ENCODE data around the gene GDAP1L1. TPM values are rescaled to one million over a fixed set of nuclear protein-coding genes. Genes with fewer than 3 reads are reported as not detected.
A peak's percentile ranks its signal among the peaks of the same experiment; 100 is the strongest.

GDAP1L1 gene
- polyA plus RNA-seq, 1 experiment, result not detected

GRCh38 chr20:44302026-44302669, 55.0 kb downstream of the GDAP1L1 start:
- Histone ChIP-seq H3K27me3 (ENCODE audit: control insufficient read depth, insufficient read depth, low read length) (no peaks in the 10 kb centered on the region), H3K4me3 (ENCODE audit: low read depth, low read length) (no peak overlapping the region), H3K36me3 (ENCODE audit: control insufficient read depth, insufficient read depth, low read length) (peaks cover 2% of the 10 kb centered on the region; the same call in 1 of the 2 replicates)
- TF ChIP-seq, protein P1, sequence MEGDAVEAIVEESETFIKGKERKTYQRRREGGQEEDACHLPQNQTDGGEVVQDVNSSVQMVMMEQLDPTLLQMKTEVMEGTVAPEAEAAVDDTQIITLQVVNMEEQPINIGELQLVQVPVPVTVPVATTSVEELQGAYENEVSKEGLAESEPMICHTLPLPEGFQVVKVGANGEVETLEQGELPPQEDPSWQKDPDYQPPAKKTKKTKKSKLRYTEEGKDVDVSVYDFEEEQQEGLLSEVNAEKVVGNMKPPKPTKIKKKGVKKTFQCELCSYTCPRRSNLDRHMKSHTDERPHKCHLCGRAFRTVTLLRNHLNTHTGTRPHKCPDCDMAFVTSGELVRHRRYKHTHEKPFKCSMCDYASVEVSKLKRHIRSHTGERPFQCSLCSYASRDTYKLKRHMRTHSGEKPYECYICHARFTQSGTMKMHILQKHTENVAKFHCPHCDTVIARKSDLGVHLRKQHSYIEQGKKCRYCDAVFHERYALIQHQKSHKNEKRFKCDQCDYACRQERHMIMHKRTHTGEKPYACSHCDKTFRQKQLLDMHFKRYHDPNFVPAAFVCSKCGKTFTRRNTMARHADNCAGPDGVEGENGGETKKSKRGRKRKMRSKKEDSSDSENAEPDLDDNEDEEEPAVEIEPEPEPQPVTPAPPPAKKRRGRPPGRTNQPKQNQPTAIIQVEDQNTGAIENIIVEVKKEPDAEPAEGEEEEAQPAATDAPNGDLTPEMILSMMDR (IDR thresholded peaks at IDR 0.05; ENCODE audit: insufficient read depth, low read depth, low read length), result no peak
- DNase-seq (ENCODE audit: low read depth), result no peak
- CTCF ChIA-PET, result interaction anchor here (0.8 kb wide), 1 partner anchor 9 kb away, joined by 3 read pairs; the partner anchor contains the start of gene FITM2
- POLR2A ChIA-PET, result no interaction called here

DNA sequence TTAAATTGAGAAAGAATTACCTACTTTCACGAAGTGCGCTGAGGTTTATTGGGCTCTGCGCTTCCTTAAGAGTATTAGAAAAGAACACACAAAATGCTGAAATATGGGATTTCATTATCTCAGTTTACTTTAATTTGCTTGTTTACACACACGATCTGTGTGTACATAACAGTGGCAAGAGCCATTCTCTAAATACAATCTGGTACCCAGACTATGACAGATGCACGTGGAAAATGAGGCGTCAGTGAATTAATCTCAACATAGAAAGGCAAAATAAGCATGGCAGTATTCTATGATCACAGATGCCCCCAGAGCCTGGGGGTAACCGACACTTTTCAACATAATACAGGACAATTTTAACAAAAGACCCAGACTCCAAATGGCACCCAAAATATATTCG, 55.6 kb downstream of the GDAP1L1 start:
- H3K27me3 ChIP-seq (ENCODE audit: control insufficient read depth, insufficient read depth, low read length), result no peaks in the 10 kb centered on the region
- TF ChIP-seq, protein P1 (IDR thresholded peaks at IDR 0.05; ENCODE audit: insufficient read depth, low read depth, low read length), result no peak
- no peak for DNase-seq (ENCODE audit: low read depth)
- peaks cover 2% of the 10 kb centered on the region; the same call in 1 of the 2 replicates for H3K36me3 ChIP-seq (ENCODE audit: control insufficient read depth, insufficient read depth, low read length)
- no peak overlapping the region for H3K4me3 ChIP-seq (ENCODE audit: low read depth, low read length)
- CTCF ChIA-PET, result no interaction called here
- POLR2A ChIA-PET, result no interaction called here

DNA sequence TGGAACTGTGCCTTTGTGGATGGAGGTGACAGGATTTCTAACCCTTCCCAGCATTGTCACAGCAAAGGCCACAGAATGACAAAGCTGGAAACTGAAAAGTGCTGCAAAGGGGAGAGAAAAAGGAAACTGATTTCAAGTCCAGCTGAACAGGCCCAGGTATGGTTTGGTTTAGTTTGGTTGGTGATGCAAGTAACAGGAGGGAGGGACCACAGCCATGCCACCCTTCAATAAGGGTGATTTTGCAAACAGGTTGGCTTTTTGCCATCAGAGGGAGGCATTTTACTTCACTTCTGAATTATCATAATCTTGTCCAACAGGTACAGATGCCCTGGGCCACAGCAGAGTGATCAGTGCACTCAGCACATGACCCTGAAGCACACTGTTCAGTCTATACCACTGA, 57.3 kb downstream of the GDAP1L1 start:
- ChIA-PET POLR2A (no interaction called here), CTCF (no interaction called here)
- Histone ChIP-seq H3K36me3 (ENCODE audit: control insufficient read depth, insufficient read depth, low read length) (peaks cover 2% of the 10 kb centered on the region; the same call in 1 of the 2 replicates), H3K4me3 (ENCODE audit: low read depth, low read length) (no peak overlapping the region), H3K27me3 (ENCODE audit: control insufficient read depth, insufficient read depth, low read length) (no peaks in the 10 kb centered on the region)
- DNase-seq (ENCODE audit: low read depth), result no peak
- TF ChIP-seq, protein P1 (IDR thresholded peaks at IDR 0.05; ENCODE audit: insufficient read depth, low read depth, low read length), result no peak

DNA sequence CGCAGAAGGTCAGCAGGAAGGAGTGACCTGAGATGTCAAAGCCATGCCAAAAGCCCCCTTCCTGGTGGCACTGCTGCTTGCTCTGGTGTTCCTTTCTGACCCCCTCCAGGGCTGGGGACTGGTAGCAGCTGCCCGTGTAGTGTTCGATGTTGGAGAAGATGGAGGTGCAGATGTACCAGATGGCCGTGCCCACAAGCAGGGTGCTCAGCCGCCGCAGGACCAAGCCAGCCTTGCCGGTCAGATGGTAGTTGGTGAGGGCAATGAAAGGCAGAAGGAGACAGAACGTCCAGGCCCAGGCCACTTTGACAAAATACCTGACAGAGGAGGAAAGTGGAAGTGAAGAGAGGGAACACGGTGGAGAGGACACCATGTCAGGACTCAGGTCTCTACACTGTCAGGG, 59.8 kb downstream of the GDAP1L1 start:
- DNase-seq (ENCODE audit: low read depth), result no peak
- no peak overlapping the region for H3K4me3 ChIP-seq (ENCODE audit: low read depth, low read length)
- peaks cover 2% of the 10 kb centered on the region; the same call in 1 of the 2 replicates for H3K36me3 ChIP-seq (ENCODE audit: control insufficient read depth, insufficient read depth, low read length)
- ChIA-PET POLR2A (no interaction called here), CTCF (interaction anchor here (10.3 kb wide), 1 partner anchor 91 kb away, joined by 203 read pairs; no protein-coding TSS in a partner anchor)
- TF ChIP-seq, protein P1 (IDR thresholded peaks at IDR 0.05; ENCODE audit: insufficient read depth, low read depth, low read length), result no peak
- no peaks in the 10 kb centered on the region for H3K27me3 ChIP-seq (ENCODE audit: control insufficient read depth, insufficient read depth, low read length)

GRCh38 chr20:44309763-44310663, 62.9 kb downstream of the GDAP1L1 start:
- TF ChIP-seq, protein P1 (IDR thresholded peaks at IDR 0.05; ENCODE audit: insufficient read depth, low read depth, low read length), result no peak
- POLR2A ChIA-PET, result no interaction called here
- CTCF ChIA-PET, result interaction anchor here (0.7 to 10.3 kb wide), 18 partner anchors 8 to 243 kb away, joined by 3 to 203 read pairs (median 5); no protein-coding TSS in a partner anchor

More at GRCh38 chr20:44309763-44310663, 62.9 kb downstream of the GDAP1L1 start:
- 0 out of 2 replicates have a peak, but pooled peaks cover 2% of the 10 kb centered on the region for H3K36me3 ChIP-seq (ENCODE audit: control insufficient read depth, insufficient read depth, low read length)
- peak; percentile 17 for DNase-seq (ENCODE audit: low read depth)
- peak overlapping the region; percentile 59 for H3K4me3 ChIP-seq (ENCODE audit: low read depth, low read length)
- no peaks in the 10 kb centered on the region for H3K27me3 ChIP-seq (ENCODE audit: control insufficient read depth, insufficient read depth, low read length)

All from BJ (cell line).